ENCODE data around the gene AKIRIN2.

DNA sequence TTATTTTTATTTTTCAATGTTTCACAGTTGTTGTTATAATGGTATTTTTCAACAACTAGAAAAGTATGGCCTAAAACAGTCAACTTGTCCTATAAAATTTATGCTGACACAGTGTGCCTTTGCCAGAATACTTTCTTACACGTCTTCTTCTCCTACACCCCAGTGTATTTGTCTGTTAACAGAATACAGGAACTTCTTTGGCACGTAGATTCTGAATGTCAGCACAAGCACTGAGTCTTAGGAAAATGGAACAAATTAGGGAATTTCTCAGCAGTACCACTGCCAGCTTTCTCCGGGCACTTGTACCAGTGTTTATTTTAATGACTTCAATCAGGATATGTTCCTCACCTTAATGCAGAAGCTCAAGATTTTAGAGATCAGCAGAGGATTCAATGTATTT lies 26.7 kb upstream of the AKIRIN2 start:
- TF ChIP-seq POLR2AphosphoS5 (IDR thresholded peaks at IDR 0.05) (no peak), EP300 (IDR thresholded peaks at IDR 0.05) (no peak)
- TF ChIP-seq, protein P1, sequence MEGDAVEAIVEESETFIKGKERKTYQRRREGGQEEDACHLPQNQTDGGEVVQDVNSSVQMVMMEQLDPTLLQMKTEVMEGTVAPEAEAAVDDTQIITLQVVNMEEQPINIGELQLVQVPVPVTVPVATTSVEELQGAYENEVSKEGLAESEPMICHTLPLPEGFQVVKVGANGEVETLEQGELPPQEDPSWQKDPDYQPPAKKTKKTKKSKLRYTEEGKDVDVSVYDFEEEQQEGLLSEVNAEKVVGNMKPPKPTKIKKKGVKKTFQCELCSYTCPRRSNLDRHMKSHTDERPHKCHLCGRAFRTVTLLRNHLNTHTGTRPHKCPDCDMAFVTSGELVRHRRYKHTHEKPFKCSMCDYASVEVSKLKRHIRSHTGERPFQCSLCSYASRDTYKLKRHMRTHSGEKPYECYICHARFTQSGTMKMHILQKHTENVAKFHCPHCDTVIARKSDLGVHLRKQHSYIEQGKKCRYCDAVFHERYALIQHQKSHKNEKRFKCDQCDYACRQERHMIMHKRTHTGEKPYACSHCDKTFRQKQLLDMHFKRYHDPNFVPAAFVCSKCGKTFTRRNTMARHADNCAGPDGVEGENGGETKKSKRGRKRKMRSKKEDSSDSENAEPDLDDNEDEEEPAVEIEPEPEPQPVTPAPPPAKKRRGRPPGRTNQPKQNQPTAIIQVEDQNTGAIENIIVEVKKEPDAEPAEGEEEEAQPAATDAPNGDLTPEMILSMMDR (IDR thresholded peaks at IDR 0.05), result no peak
